Liver (tissue), 3 donors: ENCODE data around the gene SMAD5.

Experiments
- EGR1 ChIP-seq, 2 donors: IDR thresholded peaks; 2 replicates each; pipeline ENCODE4 v1.6.1; 2016 to 2018; ENCODE audit warnings: antibody characterized with exemption in 2 of 2, low read depth in 2 of 2
- FOXA1 ChIP-seq: IDR thresholded peaks from 2 replicates; pipeline ENCODE4 v1.6.1; 2016; ENCODE audit warnings: antibody characterized with exemption
- GABPA ChIP-seq, 2 donors: IDR thresholded peaks in 1 of 2; conservative IDR thresholded peaks in 1 of 2; 2 replicates each; pipeline ENCODE4 v1.6.1; 2016; ENCODE audit warnings: antibody characterized with exemption in 2 of 2, mild to moderate bottlenecking in 1 of 2, moderate library complexity in 1 of 2
- HNF4A ChIP-seq, 2 donors: conservative IDR thresholded peaks; 2 replicates each; pipeline ENCODE4 v1.6.1; 2016; ENCODE audit warnings: antibody characterized with exemption in 2 of 2, mild to moderate bottlenecking in 2 of 2
- JUND ChIP-seq, 2 donors: IDR thresholded peaks; 2 replicates each; pipeline ENCODE4 v1.6.1; 2016; ENCODE audit warnings: antibody characterized with exemption in 2 of 2
- MAX ChIP-seq: IDR thresholded peaks from 2 replicates; pipeline ENCODE4 v1.6.1; 2016; ENCODE audit warnings: antibody characterized with exemption
- RAD21 ChIP-seq, 2 donors: IDR thresholded peaks; 2 replicates each; pipeline ENCODE4 v1.6.1; 2016; ENCODE audit warnings: antibody characterized with exemption in 2 of 2, mild to moderate bottlenecking in 2 of 2
- REST ChIP-seq: IDR thresholded peaks from 2 replicates; pipeline ENCODE4 v1.6.1; 2016; ENCODE audit warnings: antibody characterized with exemption, mild to moderate bottlenecking
- RXRA ChIP-seq, 2 donors: IDR thresholded peaks; 2 replicates each; pipeline ENCODE4 v1.6.1; 2017 to 2018; ENCODE audit warnings: antibody characterized with exemption in 2 of 2, mild to moderate bottlenecking in 1 of 2
- YY1 ChIP-seq: IDR thresholded peaks from 2 replicates; pipeline ENCODE4 v1.6.1; 2016; ENCODE audit warnings: antibody characterized with exemption, mild to moderate bottlenecking
- TF ChIP-seq, protein P1 (sequence below): fragments of 150-350 bp; IDR thresholded peaks from 2 replicates; pipeline ENCODE4 v1.5.1; 2017; ENCODE audit warnings: improper control_type of control experiment, low read depth, low read length; ENCODE audit not compliant: missing input control
- TF ChIP-seq, protein P2 (sequence below): IDR thresholded peaks from 2 replicates; pipeline ENCODE4 v1.6.1; 2016; ENCODE audit warnings: antibody characterized with exemption
- TF ChIP-seq, protein P3 (sequence below): IDR thresholded peaks from 2 replicates; pipeline ENCODE4 v1.6.1; 2016; ENCODE audit warnings: antibody characterized with exemption
- donor health status: healthy.
- donor health status: healthy.

GRCh38 chr5:136115183-136115865 is 17.3 kb upstream of the SMAD5 start:
- TF ChIP-seq, protein P1, sequence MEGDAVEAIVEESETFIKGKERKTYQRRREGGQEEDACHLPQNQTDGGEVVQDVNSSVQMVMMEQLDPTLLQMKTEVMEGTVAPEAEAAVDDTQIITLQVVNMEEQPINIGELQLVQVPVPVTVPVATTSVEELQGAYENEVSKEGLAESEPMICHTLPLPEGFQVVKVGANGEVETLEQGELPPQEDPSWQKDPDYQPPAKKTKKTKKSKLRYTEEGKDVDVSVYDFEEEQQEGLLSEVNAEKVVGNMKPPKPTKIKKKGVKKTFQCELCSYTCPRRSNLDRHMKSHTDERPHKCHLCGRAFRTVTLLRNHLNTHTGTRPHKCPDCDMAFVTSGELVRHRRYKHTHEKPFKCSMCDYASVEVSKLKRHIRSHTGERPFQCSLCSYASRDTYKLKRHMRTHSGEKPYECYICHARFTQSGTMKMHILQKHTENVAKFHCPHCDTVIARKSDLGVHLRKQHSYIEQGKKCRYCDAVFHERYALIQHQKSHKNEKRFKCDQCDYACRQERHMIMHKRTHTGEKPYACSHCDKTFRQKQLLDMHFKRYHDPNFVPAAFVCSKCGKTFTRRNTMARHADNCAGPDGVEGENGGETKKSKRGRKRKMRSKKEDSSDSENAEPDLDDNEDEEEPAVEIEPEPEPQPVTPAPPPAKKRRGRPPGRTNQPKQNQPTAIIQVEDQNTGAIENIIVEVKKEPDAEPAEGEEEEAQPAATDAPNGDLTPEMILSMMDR: no peak
- TF ChIP-seq HNF4A (conservative IDR thresholded peaks at IDR 0.05) (no peak), MAX (no peak), JUND (IDR thresholded peaks at IDR 0.05) (no peak), YY1 (no peak), GABPA (IDR thresholded peaks at IDR 0.05 in 1 of 2, conservative IDR thresholded peaks at IDR 0.05 in 1 of 2) (no peak), FOXA1 (no peak), REST (no peak), RXRA (IDR thresholded peaks at IDR 0.05) (no peak), EGR1 (IDR thresholded peaks at IDR 0.05; ENCODE audit: low read depth in 2 of 2) (no peak), RAD21 (IDR thresholded peaks at IDR 0.05) (no peak)
- TF ChIP-seq, protein P2, sequence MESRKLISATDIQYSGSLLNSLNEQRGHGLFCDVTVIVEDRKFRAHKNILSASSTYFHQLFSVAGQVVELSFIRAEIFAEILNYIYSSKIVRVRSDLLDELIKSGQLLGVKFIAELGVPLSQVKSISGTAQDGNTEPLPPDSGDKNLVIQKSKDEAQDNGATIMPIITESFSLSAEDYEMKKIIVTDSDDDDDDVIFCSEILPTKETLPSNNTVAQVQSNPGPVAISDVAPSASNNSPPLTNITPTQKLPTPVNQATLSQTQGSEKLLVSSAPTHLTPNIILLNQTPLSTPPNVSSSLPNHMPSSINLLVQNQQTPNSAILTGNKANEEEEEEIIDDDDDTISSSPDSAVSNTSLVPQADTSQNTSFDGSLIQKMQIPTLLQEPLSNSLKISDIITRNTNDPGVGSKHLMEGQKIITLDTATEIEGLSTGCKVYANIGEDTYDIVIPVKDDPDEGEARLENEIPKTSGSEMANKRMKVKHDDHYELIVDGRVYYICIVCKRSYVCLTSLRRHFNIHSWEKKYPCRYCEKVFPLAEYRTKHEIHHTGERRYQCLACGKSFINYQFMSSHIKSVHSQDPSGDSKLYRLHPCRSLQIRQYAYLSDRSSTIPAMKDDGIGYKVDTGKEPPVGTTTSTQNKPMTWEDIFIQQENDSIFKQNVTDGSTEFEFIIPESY: no peak
- TF ChIP-seq, protein P3, sequence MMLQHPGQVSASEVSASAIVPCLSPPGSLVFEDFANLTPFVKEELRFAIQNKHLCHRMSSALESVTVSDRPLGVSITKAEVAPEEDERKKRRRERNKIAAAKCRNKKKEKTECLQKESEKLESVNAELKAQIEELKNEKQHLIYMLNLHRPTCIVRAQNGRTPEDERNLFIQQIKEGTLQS: no peak
